Activated CD4-positive, alpha-beta T cell treated with anti-CD3 and anti-CD28 coated beads, Interleukin-2, amount 50 U/mL, for 24 hours (primary cell): Measurements from ENCODE around the gene ADAMTS10.
A peak's percentile ranks its signal among the peaks of the same experiment; 100 is the strongest.
"Not testable (repeated sequence)": the region's sequence is repeated elsewhere in the genome, so short reads cannot be mapped to it uniquely, and the experiment has no call there.

ENCODE experiments used
- DNase-seq, 2 donors: peaks; one replicate each; pipeline ENCODE4 v3.0.0-alpha.2; 2020; ENCODE audit warnings: low read depth in 1 of 2, low spot score in 1 of 2

Gene ADAMTS10

GRCh38 chr19:8596168-8596567 lies 14.3 kb downstream of the ADAMTS10 start:
- DNase-seq = no peak

GRCh38 chr19:8595651-8596050 lies 14.9 kb downstream of the ADAMTS10 start:
- DNase-seq = no peak

- DNase-seq = no peak
Measured at GRCh38 chr19:8593931-8594330, 16.6 kb downstream of the ADAMTS10 start.

- peak; percentile 93 to 96 for DNase-seq
Measured at GRCh38 chr19:8592231-8593009, 18.1 kb downstream of the ADAMTS10 start.

GRCh38 chr19:8589177-8589714 lies 21.3 kb downstream of the ADAMTS10 start:
- DNase-seq = no peak

GRCh38 chr19:8585894-8586750 lies 24.4 kb downstream of the ADAMTS10 start:
- no peak for DNase-seq

GRCh38 chr19:8584965-8585893 lies 25.3 kb downstream of the ADAMTS10 start:
- DNase-seq = no peak

- peak; percentile 77 to 80 for DNase-seq
Measured at GRCh38 chr19:8580710-8581281, 29.7 kb downstream of the ADAMTS10 start.

GRCh38 chr19:8578642-8579265 lies 31.8 kb downstream of the ADAMTS10 start:
- DNase-seq = peak; percentile 77 to 79

GRCh38 chr19:8577741-8578140 lies 32.8 kb downstream of the ADAMTS10 start:
- no peak for DNase-seq

GRCh38 chr19:8577247-8577646 lies 33.3 kb downstream of the ADAMTS10 start, which contains the start of gene MYO1F:
MYO1F (minus strand) TSS chr19:8577442; CDS start chr19:8577309, 133 bp downstream.
- DNase-seq = no peak

GRCh38 chr19:8576273-8576993 lies 34.1 kb downstream of the ADAMTS10 start:
- DNase-seq = no peak

GRCh38 chr19:8575467-8575997 lies 35.0 kb downstream of the ADAMTS10 start:
- DNase-seq = no peak

GRCh38 chr19:8574619-8574922 lies 35.9 kb downstream of the ADAMTS10 start:
- not testable (repeated sequence) for DNase-seq

GRCh38 chr19:8573316-8573715 lies 37.2 kb downstream of the ADAMTS10 start:
- no peak for DNase-seq

- no peak for DNase-seq
Measured at GRCh38 chr19:8571006-8571411, 39.5 kb downstream of the ADAMTS10 start.

GRCh38 chr19:8569066-8569771 lies 41.3 kb downstream of the ADAMTS10 start:
- peak in 1 of 2 donors; percentile 46 for DNase-seq

GRCh38 chr19:8567522-8568172 lies 42.9 kb downstream of the ADAMTS10 start:
- no peak for DNase-seq
